ENCODE data around the gene HRH3.

HRH3 gene

DNA sequence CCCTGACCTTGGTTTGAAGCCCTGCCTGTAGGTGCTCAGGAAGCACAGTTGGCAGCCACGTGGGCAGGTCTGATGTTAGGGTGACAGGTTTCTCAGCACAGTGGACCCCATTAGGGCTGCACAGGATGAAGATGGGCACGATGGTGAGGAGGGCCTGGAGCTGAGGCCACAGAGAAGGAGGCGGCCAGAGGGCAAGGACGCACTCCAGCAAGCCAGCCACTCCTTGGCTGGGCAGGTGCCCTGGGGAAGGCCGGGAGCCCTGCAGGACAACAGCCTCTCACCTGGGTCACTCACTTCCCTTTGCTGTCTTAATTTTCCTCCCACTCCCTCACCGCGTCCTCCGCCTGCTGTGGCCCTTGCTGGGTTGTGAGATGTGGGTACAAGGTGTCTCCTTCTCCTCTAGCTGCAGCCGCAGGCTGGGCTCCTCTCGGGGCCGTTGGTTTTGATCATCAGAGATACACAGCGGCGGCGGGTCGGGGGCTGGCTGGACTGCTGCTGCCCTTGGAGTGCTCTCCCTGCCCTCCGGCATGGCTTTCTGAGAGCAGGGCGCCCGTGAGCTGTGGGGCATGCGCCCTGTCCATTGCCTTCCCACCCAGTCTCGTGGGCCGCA, 23.9 kb upstream of the HRH3 start:
- no peak for DNase-seq (ENCODE audit: low spot score)
- TF ChIP-seq CTCF (IDR thresholded peaks at IDR 0.05; ENCODE audit: extremely low read depth, missing control alignments): no peak

- no peak for TF ChIP-seq CTCF (IDR thresholded peaks at IDR 0.05; ENCODE audit: extremely low read depth, missing control alignments)
- no peak for DNase-seq (ENCODE audit: low spot score)
These were observed 23.0 kb upstream of the HRH3 start for GRCh38 chr20:62243106-62243505.

GRCh38 chr20:62242176-62242575, 22.1 kb upstream of the HRH3 start:
- no peak for TF ChIP-seq CTCF (IDR thresholded peaks at IDR 0.05; ENCODE audit: extremely low read depth, missing control alignments)
- DNase-seq (ENCODE audit: low spot score): no peak

GRCh38 chr20:62241506-62241905, 21.4 kb upstream of the HRH3 start:
- no peak for DNase-seq (ENCODE audit: low spot score)
- TF ChIP-seq CTCF (IDR thresholded peaks at IDR 0.05; ENCODE audit: extremely low read depth, missing control alignments): no peak

- no peak for TF ChIP-seq CTCF (IDR thresholded peaks at IDR 0.05; ENCODE audit: extremely low read depth, missing control alignments)
- no peak for DNase-seq (ENCODE audit: low spot score)
These were observed 20.1 kb upstream of the HRH3 start for GRCh38 chr20:62240020-62240685.

- DNase-seq (ENCODE audit: low spot score): no peak
- TF ChIP-seq CTCF (IDR thresholded peaks at IDR 0.05; ENCODE audit: extremely low read depth, missing control alignments): no peak
These were observed 19.3 kb upstream of the HRH3 start for GRCh38 chr20:62239278-62239879.

DNA sequence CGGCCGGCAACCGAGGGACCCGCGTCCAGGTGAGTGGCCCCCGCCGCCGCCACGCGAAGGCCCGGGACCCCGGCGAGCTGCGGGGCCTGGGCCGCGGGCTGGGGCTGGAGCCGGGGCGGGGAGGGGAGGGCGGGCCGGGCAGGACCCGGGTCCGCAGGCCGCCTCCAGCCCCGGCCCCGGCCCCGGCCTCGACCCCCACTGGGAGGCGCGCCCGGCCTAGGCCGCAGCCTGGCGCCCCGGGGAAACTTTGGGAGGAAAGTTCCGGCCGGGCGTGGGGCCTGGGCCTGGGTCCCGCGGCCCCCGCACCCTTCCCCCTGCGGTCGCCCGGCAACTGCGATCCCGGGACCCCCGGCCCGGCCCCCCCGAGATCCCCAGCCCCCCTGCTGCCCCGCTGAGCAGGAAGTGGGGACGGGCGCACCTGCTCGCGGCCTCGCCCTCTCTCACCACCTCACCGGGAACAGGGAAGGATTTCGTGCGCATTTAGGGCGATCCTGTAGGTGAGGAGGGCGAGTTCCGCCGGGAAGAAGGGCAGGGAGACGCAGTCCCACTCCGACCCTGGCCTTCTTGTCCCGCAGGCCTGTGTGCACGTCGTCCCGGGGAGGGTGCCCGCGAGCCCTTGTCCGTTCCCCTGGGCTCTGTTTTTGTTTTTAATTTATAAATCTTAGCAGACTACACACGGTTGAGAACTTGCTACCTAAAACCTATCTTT, 18.6 kb upstream of the HRH3 start:
- no peak for TF ChIP-seq CTCF (IDR thresholded peaks at IDR 0.05; ENCODE audit: extremely low read depth, missing control alignments)
- peak; percentile 56 for DNase-seq (ENCODE audit: low spot score)
